ENCODE results near the gene CRY2.

- TF ChIP-seq CTCF (IDR thresholded peaks at IDR 0.05 in 4 of 5, conservative IDR thresholded peaks at IDR 0.05 in 1 of 5) (peak in 2 of 5 experiments; percentile 23 to 31), POLR2A (IDR thresholded peaks at IDR 0.05) (no peak)
Observed at GRCh38 chr11:45847911-45848316, 639 bp downstream of the CRY2 start.

All from gastrocnemius medialis (tissue), 4 donors.